ENCODE measurements around the gene SLA2. TPM values are rescaled to one million over a fixed set of nuclear protein-coding genes. Genes with fewer than 3 reads are reported as not detected.

The SLA2 gene
- total RNA-seq, 1 experiment from 2014 or later, result 0.13 TPM

DNA sequence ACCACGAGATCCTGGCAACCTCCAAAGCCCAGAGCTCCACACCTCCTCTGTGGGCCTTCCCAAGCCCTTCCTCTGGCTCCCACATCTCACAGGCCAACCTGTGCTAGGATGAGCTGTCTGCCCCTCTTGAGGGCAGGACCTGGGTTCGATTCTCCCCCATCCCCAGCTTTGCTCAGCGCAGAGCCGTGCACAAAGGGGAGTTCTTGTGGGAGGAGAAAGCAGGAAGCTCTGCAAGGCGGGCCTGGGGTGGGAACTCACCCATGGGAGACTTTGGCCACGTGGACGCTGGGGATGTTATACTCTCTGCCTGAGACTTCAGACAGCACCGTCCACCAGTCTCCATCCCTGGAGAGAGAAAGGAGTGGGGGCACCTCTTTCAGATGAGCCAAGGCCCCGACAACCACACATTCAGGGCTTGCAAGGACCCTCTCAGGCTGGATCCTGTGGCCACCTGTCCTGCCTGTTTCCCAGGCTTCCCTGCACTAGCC, 12.7 kb downstream of the SLA2 start:
- POLR2A ChIA-PET, result no interaction called here
- no peak overlapping the region for H3K4me3 ChIP-seq (ENCODE audit: low read depth in 2 of 2, low read length in 2 of 2)
- H3K27me3 ChIP-seq (ENCODE audit: control insufficient read depth, insufficient read depth, low read length), result no peaks in the 10 kb centered on the region
- BruUV-seq (replicated peaks), result no TSS peak
- H3K9me3 ChIP-seq (ENCODE audit: control insufficient read depth, insufficient read depth, low read depth, low read length), result no peaks in the 10 kb centered on the region
- DNase-seq (ENCODE audit: low read depth, low spot score) (no peak), ATAC-seq (no peak)
- in situ Hi-C loops (cut with HindIII; ENCODE audit: low pct_unique_long_range_greater_than_20kb, low sequenced_read_pairs), result no loop called here
- H3K36me3 ChIP-seq (ENCODE audit: control insufficient read depth, insufficient read depth, low read length), result no peaks in the 10 kb centered on the region
- CTCF ChIA-PET, result no interaction called here
- TF ChIP-seq, protein P1, sequence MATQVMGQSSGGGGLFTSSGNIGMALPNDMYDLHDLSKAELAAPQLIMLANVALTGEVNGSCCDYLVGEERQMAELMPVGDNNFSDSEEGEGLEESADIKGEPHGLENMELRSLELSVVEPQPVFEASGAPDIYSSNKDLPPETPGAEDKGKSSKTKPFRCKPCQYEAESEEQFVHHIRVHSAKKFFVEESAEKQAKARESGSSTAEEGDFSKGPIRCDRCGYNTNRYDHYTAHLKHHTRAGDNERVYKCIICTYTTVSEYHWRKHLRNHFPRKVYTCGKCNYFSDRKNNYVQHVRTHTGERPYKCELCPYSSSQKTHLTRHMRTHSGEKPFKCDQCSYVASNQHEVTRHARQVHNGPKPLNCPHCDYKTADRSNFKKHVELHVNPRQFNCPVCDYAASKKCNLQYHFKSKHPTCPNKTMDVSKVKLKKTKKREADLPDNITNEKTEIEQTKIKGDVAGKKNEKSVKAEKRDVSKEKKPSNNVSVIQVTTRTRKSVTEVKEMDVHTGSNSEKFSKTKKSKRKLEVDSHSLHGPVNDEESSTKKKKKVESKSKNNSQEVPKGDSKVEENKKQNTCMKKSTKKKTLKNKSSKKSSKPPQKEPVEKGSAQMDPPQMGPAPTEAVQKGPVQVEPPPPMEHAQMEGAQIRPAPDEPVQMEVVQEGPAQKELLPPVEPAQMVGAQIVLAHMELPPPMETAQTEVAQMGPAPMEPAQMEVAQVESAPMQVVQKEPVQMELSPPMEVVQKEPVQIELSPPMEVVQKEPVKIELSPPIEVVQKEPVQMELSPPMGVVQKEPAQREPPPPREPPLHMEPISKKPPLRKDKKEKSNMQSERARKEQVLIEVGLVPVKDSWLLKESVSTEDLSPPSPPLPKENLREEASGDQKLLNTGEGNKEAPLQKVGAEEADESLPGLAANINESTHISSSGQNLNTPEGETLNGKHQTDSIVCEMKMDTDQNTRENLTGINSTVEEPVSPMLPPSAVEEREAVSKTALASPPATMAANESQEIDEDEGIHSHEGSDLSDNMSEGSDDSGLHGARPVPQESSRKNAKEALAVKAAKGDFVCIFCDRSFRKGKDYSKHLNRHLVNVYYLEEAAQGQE (IDR thresholded peaks at IDR 0.05; ENCODE audit: insufficient read depth in 1 of 2, low read depth in 2 of 2, low read length in 1 of 2), result no peak
- TF ChIP-seq, protein P2, sequence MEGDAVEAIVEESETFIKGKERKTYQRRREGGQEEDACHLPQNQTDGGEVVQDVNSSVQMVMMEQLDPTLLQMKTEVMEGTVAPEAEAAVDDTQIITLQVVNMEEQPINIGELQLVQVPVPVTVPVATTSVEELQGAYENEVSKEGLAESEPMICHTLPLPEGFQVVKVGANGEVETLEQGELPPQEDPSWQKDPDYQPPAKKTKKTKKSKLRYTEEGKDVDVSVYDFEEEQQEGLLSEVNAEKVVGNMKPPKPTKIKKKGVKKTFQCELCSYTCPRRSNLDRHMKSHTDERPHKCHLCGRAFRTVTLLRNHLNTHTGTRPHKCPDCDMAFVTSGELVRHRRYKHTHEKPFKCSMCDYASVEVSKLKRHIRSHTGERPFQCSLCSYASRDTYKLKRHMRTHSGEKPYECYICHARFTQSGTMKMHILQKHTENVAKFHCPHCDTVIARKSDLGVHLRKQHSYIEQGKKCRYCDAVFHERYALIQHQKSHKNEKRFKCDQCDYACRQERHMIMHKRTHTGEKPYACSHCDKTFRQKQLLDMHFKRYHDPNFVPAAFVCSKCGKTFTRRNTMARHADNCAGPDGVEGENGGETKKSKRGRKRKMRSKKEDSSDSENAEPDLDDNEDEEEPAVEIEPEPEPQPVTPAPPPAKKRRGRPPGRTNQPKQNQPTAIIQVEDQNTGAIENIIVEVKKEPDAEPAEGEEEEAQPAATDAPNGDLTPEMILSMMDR (IDR thresholded peaks at IDR 0.05), result no peak
- TF ChIP-seq TCF7L2 (IDR thresholded peaks at IDR 0.05; ENCODE audit: low read depth, low read length) (no peak), POLR2AphosphoS5 (IDR thresholded peaks at IDR 0.05; ENCODE audit: low read depth, low read length) (no peak), SIN3A (IDR thresholded peaks at IDR 0.05; ENCODE audit: borderline replicate concordance, insufficient read depth, low read depth, low read length) (no peak)
- intact Hi-C loops (cut with micrococcal nuclease; ENCODE audit: unreplicated experiment), result no loop called here
- H3K27ac ChIP-seq (ENCODE audit: low read length), result no peak overlapping the region
- no peaks in the 10 kb centered on the region for H3K4me1 ChIP-seq (ENCODE audit: control insufficient read depth, insufficient read depth, low read length)

DNA sequence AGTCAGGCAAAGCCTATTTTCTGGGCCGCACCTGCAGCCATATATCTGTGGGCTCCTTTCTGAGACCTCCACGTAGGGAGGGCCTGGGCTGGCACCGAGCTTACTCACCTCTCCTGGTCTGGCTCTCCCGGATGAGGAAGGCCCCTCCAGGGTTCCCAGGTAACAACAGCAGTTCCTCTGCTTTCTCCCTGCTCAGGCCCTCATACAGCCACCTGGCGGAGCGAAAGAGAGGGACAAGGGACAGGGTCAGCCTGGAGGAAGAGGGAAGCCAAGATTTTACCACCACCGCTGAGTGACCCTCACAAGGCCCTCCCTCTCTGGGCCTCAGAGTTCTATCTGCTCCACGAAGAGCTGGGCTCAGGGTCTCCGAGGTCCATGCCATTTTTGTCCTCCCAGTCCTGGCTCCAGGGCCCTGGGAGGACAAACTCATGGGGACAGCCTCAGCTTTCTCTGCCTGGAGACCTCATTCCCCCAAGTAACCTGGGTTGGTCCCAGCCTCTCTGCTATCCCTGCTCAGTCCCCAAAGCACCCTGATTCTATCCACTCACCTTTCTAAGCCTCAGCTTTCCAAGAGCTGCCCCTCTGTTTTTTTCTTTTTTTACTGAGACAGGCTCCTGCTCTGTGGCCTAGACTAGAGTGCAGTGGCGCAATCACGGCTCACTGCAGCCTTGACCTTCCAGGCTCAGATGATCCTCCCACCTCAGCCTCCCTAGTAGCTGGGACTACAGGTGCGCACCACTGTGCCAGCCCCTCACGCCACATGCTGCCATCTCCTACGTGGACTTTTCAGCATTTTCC, 13.3 kb downstream of the SLA2 start:
- DNase-seq (ENCODE audit: low read depth, low spot score) (no peak), ATAC-seq (0 out of 2 replicates have a peak, but pooled peaks have one; percentile 36)
- intact Hi-C loops (cut with micrococcal nuclease; ENCODE audit: unreplicated experiment) (no loop called here), in situ Hi-C loops (cut with HindIII; ENCODE audit: low pct_unique_long_range_greater_than_20kb, low sequenced_read_pairs) (no loop called here)
- Histone ChIP-seq H3K9me3 (ENCODE audit: control insufficient read depth, insufficient read depth, low read depth, low read length) (no peaks in the 10 kb centered on the region), H3K4me3 (ENCODE audit: low read depth in 2 of 2, low read length in 2 of 2) (no peak overlapping the region), H3K27me3 (ENCODE audit: control insufficient read depth, insufficient read depth, low read length) (no peaks in the 10 kb centered on the region), H3K36me3 (ENCODE audit: control insufficient read depth, insufficient read depth, low read length) (no peaks in the 10 kb centered on the region), H3K4me1 (ENCODE audit: control insufficient read depth, insufficient read depth, low read length) (no peaks in the 10 kb centered on the region), H3K27ac (ENCODE audit: low read length) (no peak overlapping the region)
- TF ChIP-seq, protein P1 (IDR thresholded peaks at IDR 0.05; ENCODE audit: insufficient read depth in 1 of 2, low read depth in 2 of 2, low read length in 1 of 2), result no peak
- TF ChIP-seq SIN3A (IDR thresholded peaks at IDR 0.05; ENCODE audit: borderline replicate concordance, insufficient read depth, low read depth, low read length) (no peak), POLR2AphosphoS5 (IDR thresholded peaks at IDR 0.05; ENCODE audit: low read depth, low read length) (no peak), TCF7L2 (IDR thresholded peaks at IDR 0.05; ENCODE audit: low read depth, low read length) (no peak)
- TF ChIP-seq, protein P2 (IDR thresholded peaks at IDR 0.05), result no peak
- BruUV-seq (replicated peaks), result no TSS peak
- ChIA-PET CTCF (no interaction called here), POLR2A (no interaction called here)
